Measurements from ENCODE around the gene POTEF.
"Not testable (repeated sequence)": the region's sequence is repeated elsewhere in the genome, so short reads cannot be mapped to it uniquely, and the experiment has no call there.

DNA sequence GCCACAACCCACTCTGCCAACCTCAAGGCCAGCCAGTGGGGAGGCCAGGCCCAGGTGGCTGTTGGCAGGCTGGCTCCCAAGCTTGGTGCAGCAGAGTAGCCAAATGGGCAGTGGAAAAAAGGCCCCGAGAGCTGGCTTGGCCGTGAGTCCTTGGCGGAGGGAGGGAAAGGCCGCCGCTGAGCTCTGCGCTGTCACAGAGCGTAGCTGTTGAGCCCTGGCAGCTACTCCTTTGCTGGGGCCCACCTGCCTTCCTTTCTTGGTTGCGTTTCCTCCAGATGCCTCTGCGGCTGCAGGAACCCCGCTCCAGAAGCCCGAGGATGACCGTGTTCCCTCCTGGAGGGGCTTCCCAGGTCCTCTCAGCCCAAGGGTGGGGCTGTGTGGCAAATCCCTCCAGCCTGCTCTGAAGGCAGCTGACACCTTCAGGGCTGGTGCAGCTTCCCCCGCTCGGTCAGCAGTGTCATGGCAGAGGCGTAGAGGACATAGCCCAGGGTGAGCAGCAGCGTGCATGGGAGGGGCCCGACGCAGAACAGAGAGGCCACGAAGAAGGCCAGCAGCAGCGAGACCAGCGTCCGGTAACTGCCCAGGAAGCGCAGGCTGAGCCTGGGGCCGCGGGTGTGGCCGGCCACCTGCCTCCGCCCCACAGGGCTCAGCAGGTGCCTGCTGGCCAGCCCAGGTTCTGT, 23.3 kb upstream of the POTEF start:
- not testable (repeated sequence) for TF ChIP-seq YY1 (IDR thresholded peaks at IDR 0.05; ENCODE audit: extremely low read depth, insufficient replicate concordance, low read depth, low read length); SIN3A (IDR thresholded peaks at IDR 0.05; ENCODE audit: low read depth); JUND (IDR thresholded peaks at IDR 0.05); EZH2phosphoT487 (IDR thresholded peaks at IDR 0.05; ENCODE audit: borderline replicate concordance); POLR2A (IDR thresholded peaks at IDR 0.05; ENCODE audit: borderline replicate concordance, extremely low read depth, insufficient read depth, insufficient read length); SP1 (IDR thresholded peaks at IDR 0.05; ENCODE audit: low read depth)
- TF ChIP-seq, protein P1, sequence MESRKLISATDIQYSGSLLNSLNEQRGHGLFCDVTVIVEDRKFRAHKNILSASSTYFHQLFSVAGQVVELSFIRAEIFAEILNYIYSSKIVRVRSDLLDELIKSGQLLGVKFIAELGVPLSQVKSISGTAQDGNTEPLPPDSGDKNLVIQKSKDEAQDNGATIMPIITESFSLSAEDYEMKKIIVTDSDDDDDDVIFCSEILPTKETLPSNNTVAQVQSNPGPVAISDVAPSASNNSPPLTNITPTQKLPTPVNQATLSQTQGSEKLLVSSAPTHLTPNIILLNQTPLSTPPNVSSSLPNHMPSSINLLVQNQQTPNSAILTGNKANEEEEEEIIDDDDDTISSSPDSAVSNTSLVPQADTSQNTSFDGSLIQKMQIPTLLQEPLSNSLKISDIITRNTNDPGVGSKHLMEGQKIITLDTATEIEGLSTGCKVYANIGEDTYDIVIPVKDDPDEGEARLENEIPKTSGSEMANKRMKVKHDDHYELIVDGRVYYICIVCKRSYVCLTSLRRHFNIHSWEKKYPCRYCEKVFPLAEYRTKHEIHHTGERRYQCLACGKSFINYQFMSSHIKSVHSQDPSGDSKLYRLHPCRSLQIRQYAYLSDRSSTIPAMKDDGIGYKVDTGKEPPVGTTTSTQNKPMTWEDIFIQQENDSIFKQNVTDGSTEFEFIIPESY (IDR thresholded peaks at IDR 0.05; ENCODE audit: extremely low read depth, insufficient replicate concordance, low read length), result not testable (repeated sequence)
- TF ChIP-seq, protein P2, sequence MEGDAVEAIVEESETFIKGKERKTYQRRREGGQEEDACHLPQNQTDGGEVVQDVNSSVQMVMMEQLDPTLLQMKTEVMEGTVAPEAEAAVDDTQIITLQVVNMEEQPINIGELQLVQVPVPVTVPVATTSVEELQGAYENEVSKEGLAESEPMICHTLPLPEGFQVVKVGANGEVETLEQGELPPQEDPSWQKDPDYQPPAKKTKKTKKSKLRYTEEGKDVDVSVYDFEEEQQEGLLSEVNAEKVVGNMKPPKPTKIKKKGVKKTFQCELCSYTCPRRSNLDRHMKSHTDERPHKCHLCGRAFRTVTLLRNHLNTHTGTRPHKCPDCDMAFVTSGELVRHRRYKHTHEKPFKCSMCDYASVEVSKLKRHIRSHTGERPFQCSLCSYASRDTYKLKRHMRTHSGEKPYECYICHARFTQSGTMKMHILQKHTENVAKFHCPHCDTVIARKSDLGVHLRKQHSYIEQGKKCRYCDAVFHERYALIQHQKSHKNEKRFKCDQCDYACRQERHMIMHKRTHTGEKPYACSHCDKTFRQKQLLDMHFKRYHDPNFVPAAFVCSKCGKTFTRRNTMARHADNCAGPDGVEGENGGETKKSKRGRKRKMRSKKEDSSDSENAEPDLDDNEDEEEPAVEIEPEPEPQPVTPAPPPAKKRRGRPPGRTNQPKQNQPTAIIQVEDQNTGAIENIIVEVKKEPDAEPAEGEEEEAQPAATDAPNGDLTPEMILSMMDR (IDR thresholded peaks at IDR 0.05 in 2 of 3, conservative IDR thresholded peaks at IDR 0.05 in 1 of 3; ENCODE audit: borderline replicate concordance in 1 of 3, insufficient read depth in 1 of 3, low read depth in 2 of 3, low read length in 2 of 3), result not testable (repeated sequence)
